ENCODE results near the gene AIFM1. TPM values are rescaled to one million over a fixed set of nuclear protein-coding genes. Genes with fewer than 3 reads are reported as not detected.
"Not testable (repeated sequence)": the region's sequence is repeated elsewhere in the genome, so short reads cannot be mapped to it uniquely, and the experiment has no call there.

AIFM1 gene
- polyA plus RNA-seq, 1 of the 3 experiments (the other 2 are of a cell fraction): 49.8 TPM

GRCh38 chrX:130118441-130119311, 47.0 kb downstream of the AIFM1 start:
- peaks cover 16% of the 10 kb centered on the region; the same call in 1 of the 2 replicates for H3K27me3 ChIP-seq (ENCODE audit: insufficient read depth)
- H3K27ac ChIP-seq (ENCODE audit: low read depth in 2 of 2, low read length in 1 of 2): no peak overlapping the region
- peaks cover 9 to 12% of the 10 kb centered on the region in 2 experiments; a peak in 3 of 4 replicates for H3K4me1 ChIP-seq (ENCODE audit: control insufficient read depth in 1 of 2, insufficient read depth in 2 of 2, low read depth in 1 of 2, low read length in 1 of 2)
- CTCF ChIA-PET: interaction anchor here (0.7 to 1.2 kb wide), 3 partner anchors 35 to 62 kb away, joined by 3 to 4 read pairs (median 3); no protein-coding TSS in a partner anchor
- H3K9me3 ChIP-seq: no peaks in the 10 kb centered on the region
- POLR2A ChIA-PET: no interaction called here
- H3K4me2 ChIP-seq: peak overlapping the region; percentile 44
- H3K36me3 ChIP-seq (replicated peaks in 1 of 2; ENCODE audit: control insufficient read depth in 1 of 2, insufficient read depth in 2 of 2, low read length in 1 of 2): no peaks in the 10 kb centered on the region
- no peak overlapping the region for H3K9ac ChIP-seq
- no peaks in the 10 kb centered on the region for H3K79me2 ChIP-seq (ENCODE audit: insufficient read depth)
- no peak for DNase-seq
- no peak overlapping the region for H2AFZ ChIP-seq (ENCODE audit: low read depth)
- H4K20me1 ChIP-seq (ENCODE audit: insufficient read depth): no peaks in the 10 kb centered on the region
- TF ChIP-seq NFIC (IDR thresholded peaks at IDR 0.05; ENCODE audit: borderline replicate concordance) (peak; percentile 23; the same call in 1 of the 2 replicates), TCF12 (IDR thresholded peaks at IDR 0.05) (0 out of 2 replicates have a peak, but pooled peaks have one; percentile 10), FOSL2 (IDR thresholded peaks at IDR 0.05; ENCODE audit: borderline replicate concordance, low read depth) (peak; percentile 23; the same call in 1 of the 2 replicates), JUND (IDR thresholded peaks at IDR 0.05) (peak; percentile 10; the same call in 1 of the 2 replicates), ZBTB33 (IDR thresholded peaks at IDR 0.05; ENCODE audit: borderline replicate concordance, low read depth) (no peak)
- H3K4me3 ChIP-seq (ENCODE audit: low read depth in 2 of 2, low read length in 1 of 2): no peak overlapping the region
- H3K9me2 ChIP-seq: no peaks in the 10 kb centered on the region
- peaks cover 3% of the 10 kb centered on the region for H3F3A ChIP-seq (replicated peaks; ENCODE audit: insufficient read depth)
- 49% methylated on average over 15 of the region's 21 CpGs for WGBS (ENCODE audit: low lambda C conversion rate)

- Histone ChIP-seq H3K9me3 (no peaks in the 10 kb centered on the region), H3K36me3 (replicated peaks in 1 of 2; ENCODE audit: control insufficient read depth in 1 of 2, insufficient read depth in 2 of 2, low read length in 1 of 2) (no peaks in the 10 kb centered on the region), H3K9ac (no peak overlapping the region), H3K27me3 (ENCODE audit: insufficient read depth) (peaks cover 16% of the 10 kb centered on the region; the same call in 1 of the 2 replicates), H3K4me2 (no peak overlapping the region), H3K4me3 (ENCODE audit: low read depth in 2 of 2, low read length in 1 of 2) (no peak overlapping the region), H3K4me1 (ENCODE audit: control insufficient read depth in 1 of 2, insufficient read depth in 2 of 2, low read depth in 1 of 2, low read length in 1 of 2) (peaks cover 9 to 12% of the 10 kb centered on the region in 2 experiments; a peak in 3 of 4 replicates), H3K79me2 (ENCODE audit: insufficient read depth) (peaks cover 3% of the 10 kb centered on the region; the same call in 1 of the 2 replicates), H4K20me1 (ENCODE audit: insufficient read depth) (no peaks in the 10 kb centered on the region), H2AFZ (ENCODE audit: low read depth) (no peak overlapping the region), H3K9me2 (no peaks in the 10 kb centered on the region), H3K27ac (ENCODE audit: low read depth in 2 of 2, low read length in 1 of 2) (no peak overlapping the region), H3F3A (replicated peaks; ENCODE audit: insufficient read depth) (peaks cover 3% of the 10 kb centered on the region)
- ChIA-PET CTCF (interaction anchor here (1.5 kb wide), 1 partner anchor 37 kb away, joined by 8 read pairs; no protein-coding TSS in a partner anchor), POLR2A (no interaction called here)
- 52% methylated on average over 7 of the region's 7 CpGs for WGBS (ENCODE audit: low lambda C conversion rate)
- TF ChIP-seq POLR2AphosphoS5 (IDR thresholded peaks at IDR 0.05; ENCODE audit: low read depth, low read length) (no peak), REST (IDR thresholded peaks at IDR 0.05; ENCODE audit: low read depth, low read length) (peak; percentile 80)
- no peak for DNase-seq
These were observed 48.5 kb downstream of the AIFM1 start for GRCh38 chrX:130117166-130117565.

GRCh38 chrX:130115119-130115885, 50.3 kb downstream of the AIFM1 start:
- CTCF ChIA-PET: interaction anchor here (1.0 kb wide), 1 partner anchor 36 kb away, joined by 3 read pairs; no protein-coding TSS in a partner anchor
- WGBS (ENCODE audit: low lambda C conversion rate): 63% methylated on average over 10 of the region's 10 CpGs
- H3K36me3 ChIP-seq (replicated peaks in 1 of 2; ENCODE audit: control insufficient read depth in 1 of 2, insufficient read depth in 2 of 2, low read length in 1 of 2); H3K27ac ChIP-seq (ENCODE audit: low read depth in 2 of 2, low read length in 1 of 2); DNase-seq; H3K9me3 ChIP-seq; H3K9me2 ChIP-seq; H3K4me3 ChIP-seq (ENCODE audit: low read depth in 2 of 2, low read length in 1 of 2); H3K79me2 ChIP-seq (ENCODE audit: insufficient read depth); H3K4me2 ChIP-seq; POLR2A ChIA-PET; H3F3A ChIP-seq (replicated peaks; ENCODE audit: insufficient read depth); H4K20me1 ChIP-seq (ENCODE audit: insufficient read depth); H3K9ac ChIP-seq; H2AFZ ChIP-seq (ENCODE audit: low read depth): not testable (repeated sequence)
- H3K4me1 ChIP-seq (ENCODE audit: control insufficient read depth in 1 of 2, insufficient read depth in 2 of 2, low read depth in 1 of 2, low read length in 1 of 2): peaks cover 4 to 12% of the 10 kb centered on the region in 2 experiments; a peak in 3 of 4 replicates
- H3K27me3 ChIP-seq (ENCODE audit: insufficient read depth): peaks cover 16% of the 10 kb centered on the region; the same call in 1 of the 2 replicates
